ENCODE data around the gene BICC1.
"Not testable (repeated sequence)": the region's sequence is repeated elsewhere in the genome, so short reads cannot be mapped to it uniquely, and the experiment has no call there.

The BICC1 gene

GRCh38 chr10:58565271-58565670 lies 52.6 kb downstream of the BICC1 start:
- DNase-seq (ENCODE audit: low read depth): no peak

GRCh38 chr10:58567652-58568051 lies 55.0 kb downstream of the BICC1 start:
- no peak for DNase-seq (ENCODE audit: low read depth)

- DNase-seq (ENCODE audit: low read depth): no peak
These were observed 55.8 kb downstream of the BICC1 start for GRCh38 chr10:58568428-58568935.

GRCh38 chr10:58570307-58570723 lies 57.6 kb downstream of the BICC1 start:
- DNase-seq (ENCODE audit: low read depth): no peak

- no peak for DNase-seq (ENCODE audit: low read depth)
These were observed 58.3 kb downstream of the BICC1 start for GRCh38 chr10:58570979-58571378.

- DNase-seq (ENCODE audit: low read depth): no peak
These were observed 60.5 kb downstream of the BICC1 start for GRCh38 chr10:58573144-58573543.

GRCh38 chr10:58574058-58574457 lies 61.4 kb downstream of the BICC1 start:
- DNase-seq (ENCODE audit: low read depth): no peak

GRCh38 chr10:58575491-58575890 lies 62.8 kb downstream of the BICC1 start:
- no peak for DNase-seq (ENCODE audit: low read depth)

- no peak for DNase-seq (ENCODE audit: low read depth)
These were observed 64.2 kb downstream of the BICC1 start for GRCh38 chr10:58576751-58577436.

- no peak for DNase-seq (ENCODE audit: low read depth)
These were observed 64.7 kb downstream of the BICC1 start for GRCh38 chr10:58577437-58577777.

- no peak for DNase-seq (ENCODE audit: low read depth)
These were observed 65.7 kb downstream of the BICC1 start for GRCh38 chr10:58578366-58578765.

- DNase-seq (ENCODE audit: low read depth): no peak
These were observed 66.5 kb downstream of the BICC1 start for GRCh38 chr10:58579011-58579655.

- no peak for DNase-seq (ENCODE audit: low read depth)
These were observed 69.4 kb downstream of the BICC1 start for GRCh38 chr10:58582045-58582444.

GRCh38 chr10:58585435-58585834 lies 72.8 kb downstream of the BICC1 start:
- DNase-seq (ENCODE audit: low read depth): no peak

GRCh38 chr10:58586282-58587245 lies 73.9 kb downstream of the BICC1 start:
- DNase-seq (ENCODE audit: low read depth): no peak

GRCh38 chr10:58587676-58588075 lies 75.0 kb downstream of the BICC1 start:
- DNase-seq (ENCODE audit: low read depth): no peak

- no peak for DNase-seq (ENCODE audit: low read depth)
These were observed 76.1 kb downstream of the BICC1 start for GRCh38 chr10:58588673-58589265.

GRCh38 chr10:58590152-58590840 lies 77.6 kb downstream of the BICC1 start:
- DNase-seq (ENCODE audit: low read depth): no peak

- DNase-seq (ENCODE audit: low read depth): no peak
These were observed 78.3 kb downstream of the BICC1 start for GRCh38 chr10:58590924-58591323.

GRCh38 chr10:58593008-58593407 lies 80.3 kb downstream of the BICC1 start:
- no peak for DNase-seq (ENCODE audit: low read depth)

GRCh38 chr10:58597211-58597610 lies 84.5 kb downstream of the BICC1 start:
- DNase-seq (ENCODE audit: low read depth): not testable (repeated sequence)
